Activated T-helper 17 cell treated with anti-CD3 and anti-CD28 coated beads, Interleukin-2, amount 50 U/mL, for 72 hours (primary cell): ENCODE data around the gene SMARCC1. TPM values are rescaled to one million over a fixed set of nuclear protein-coding genes. Genes with fewer than 3 reads are reported as not detected.

Source experiments
- ATAC-seq: fragments of 150-1000 bp; cut with Tn5 transposase; replicated peaks from 2 replicates; pipeline ENCODE4 v1.10.0; 2021; ENCODE audit warnings: mild to moderate bottlenecking, moderate library complexity
- H3K27ac Mint-ChIP-seq: one replicate; pipeline ENCODE4 v1.8.0; 2022; ENCODE audit warnings: mixed read lengths
- H3K27me3 Mint-ChIP-seq: one replicate; pipeline ENCODE4 v1.8.0; 2022; ENCODE audit warnings: mixed read lengths
- H3K36me3 Mint-ChIP-seq: one replicate; pipeline ENCODE4 v1.8.0; 2022; ENCODE audit warnings: low read depth, mild to moderate bottlenecking, mixed read lengths
- H3K4me1 Mint-ChIP-seq: one replicate; pipeline ENCODE4 v1.8.0; 2022; ENCODE audit warnings: mixed read lengths
- H3K4me3 Mint-ChIP-seq: one replicate; pipeline ENCODE4 v1.8.0; 2022; ENCODE audit warnings: mild to moderate bottlenecking, mixed read lengths
- H3K9me3 Mint-ChIP-seq: one replicate; pipeline ENCODE4 v1.8.0; 2022; ENCODE audit warnings: mixed read lengths
- total RNA-seq, 2 donors: library from RNA; stranded (reverse); gene quantifications; one replicate each; pipeline ENCODE4 v1.2.3, GENCODE V29; 2022

Gene SMARCC1
- total RNA-seq, 2 donors from 2014 or later, result 114 to 134 TPM

DNA sequence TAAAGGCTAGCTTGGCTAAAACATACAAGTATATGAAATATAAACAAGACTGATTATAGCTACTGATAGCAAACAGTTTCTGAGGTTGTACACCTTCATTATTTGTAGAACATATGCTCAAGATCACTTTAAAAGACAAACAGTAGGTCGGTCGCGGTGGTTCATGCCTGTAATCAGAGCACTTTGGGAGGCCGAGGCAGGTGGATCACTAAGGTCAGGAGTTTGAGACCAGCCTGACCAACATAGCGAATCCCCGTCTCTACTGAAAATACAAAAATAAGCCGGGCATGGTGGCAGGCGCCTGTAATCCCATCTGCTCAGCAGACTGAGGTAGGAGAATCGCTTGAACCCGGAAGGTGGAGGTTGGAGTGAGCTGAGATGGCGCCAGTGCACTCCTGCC is 80.3 kb downstream of the SMARCC1 start:
- no peaks in the 10 kb centered on the region for H3K4me1 Mint-ChIP-seq
- no peak overlapping the region for H3K27ac Mint-ChIP-seq
- H3K27me3 Mint-ChIP-seq, result no peaks in the 10 kb centered on the region
- peaks cover 99% of the 10 kb centered on the region for H3K36me3 Mint-ChIP-seq
- no peak for ATAC-seq
- H3K4me3 Mint-ChIP-seq, result no peak overlapping the region
- H3K9me3 Mint-ChIP-seq, result no peaks in the 10 kb centered on the region

GRCh38 chr3:47692158-47692557 is 89.5 kb downstream of the SMARCC1 start:
- no peak overlapping the region for H3K27ac Mint-ChIP-seq
- no peaks in the 10 kb centered on the region for H3K4me1 Mint-ChIP-seq
- no peaks in the 10 kb centered on the region for H3K9me3 Mint-ChIP-seq
- no peaks in the 10 kb centered on the region for H3K27me3 Mint-ChIP-seq
- no peak for ATAC-seq
- no peak overlapping the region for H3K4me3 Mint-ChIP-seq
- H3K36me3 Mint-ChIP-seq, result peaks cover 98% of the 10 kb centered on the region

DNA sequence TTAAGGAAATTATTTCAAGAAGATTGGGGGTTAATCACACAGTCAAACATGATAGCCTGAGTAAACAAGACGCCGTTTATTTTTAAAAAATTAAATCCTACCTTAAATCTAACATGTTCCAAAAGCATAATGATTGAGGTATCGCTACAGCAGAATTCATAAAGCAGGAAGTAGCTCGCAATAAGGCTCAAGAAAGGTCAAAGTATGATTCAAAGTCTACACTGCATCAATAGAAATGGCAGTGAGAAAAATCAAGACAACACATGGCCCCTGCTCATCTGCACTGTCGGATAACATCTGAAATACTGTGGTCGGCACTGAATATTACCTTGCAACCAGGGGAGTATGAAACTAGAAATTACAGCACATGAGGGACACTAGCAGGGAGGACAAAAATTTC is 93.2 kb downstream of the SMARCC1 start:
- Mint-ChIP-seq H3K4me1 (peaks cover 6% of the 10 kb centered on the region), H3K27ac (no peak overlapping the region), H3K4me3 (no peak overlapping the region), H3K27me3 (no peaks in the 10 kb centered on the region), H3K36me3 (peaks cover 98% of the 10 kb centered on the region), H3K9me3 (no peaks in the 10 kb centered on the region)
- ATAC-seq, result no peak

- H3K4me1 Mint-ChIP-seq, result peaks cover 6% of the 10 kb centered on the region
- no peak overlapping the region for H3K27ac Mint-ChIP-seq
- no peaks in the 10 kb centered on the region for H3K27me3 Mint-ChIP-seq
- H3K4me3 Mint-ChIP-seq, result no peak overlapping the region
- ATAC-seq, result peak; percentile 82
- H3K9me3 Mint-ChIP-seq, result no peaks in the 10 kb centered on the region
- H3K36me3 Mint-ChIP-seq, result peaks cover 94% of the 10 kb centered on the region
These were observed 96.7 kb downstream of the SMARCC1 start for GRCh38 chr3:47685037-47685436.

DNA sequence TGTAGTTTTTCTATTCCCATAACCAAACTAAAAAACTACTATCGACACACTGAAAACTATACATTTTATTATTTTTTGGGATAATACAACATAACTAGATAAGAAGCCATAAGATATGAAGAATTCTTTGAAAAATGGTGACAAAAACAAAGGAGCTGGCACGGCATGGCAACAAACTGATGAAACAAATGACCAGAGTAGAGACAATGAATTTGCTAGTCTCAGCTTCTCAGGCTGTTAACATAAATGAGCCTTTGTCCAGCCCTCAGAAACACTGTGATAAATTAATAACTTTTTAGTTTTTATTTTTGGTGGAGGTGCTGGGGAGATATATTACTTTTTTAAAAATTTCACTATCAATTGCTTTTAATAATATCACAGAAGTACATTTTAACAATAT is 100.7 kb downstream of the SMARCC1 start:
- Mint-ChIP-seq H3K36me3 (peaks cover 94% of the 10 kb centered on the region), H3K27me3 (no peaks in the 10 kb centered on the region), H3K9me3 (no peaks in the 10 kb centered on the region), H3K27ac (no peak overlapping the region), H3K4me1 (peaks cover 3% of the 10 kb centered on the region), H3K4me3 (no peak overlapping the region)
- ATAC-seq, result no peak

- ATAC-seq, result no peak
- Mint-ChIP-seq H3K27ac (no peak overlapping the region), H3K4me3 (no peak overlapping the region), H3K4me1 (no peaks in the 10 kb centered on the region), H3K9me3 (no peaks in the 10 kb centered on the region), H3K27me3 (no peaks in the 10 kb centered on the region), H3K36me3 (peaks cover 96% of the 10 kb centered on the region)
These were observed 103.0 kb downstream of the SMARCC1 start for GRCh38 chr3:47678446-47679338.

- Mint-ChIP-seq H3K9me3 (no peaks in the 10 kb centered on the region), H3K4me1 (peaks cover 5% of the 10 kb centered on the region), H3K36me3 (peaks cover 82% of the 10 kb centered on the region), H3K27ac (no peak overlapping the region), H3K27me3 (no peaks in the 10 kb centered on the region), H3K4me3 (no peak overlapping the region)
- peak; percentile 49 for ATAC-seq
These were observed 112.5 kb downstream of the SMARCC1 start for GRCh38 chr3:47669026-47669749.

GRCh38 chr3:47666118-47666517 is 115.6 kb downstream of the SMARCC1 start:
- no peak for ATAC-seq
- Mint-ChIP-seq H3K27ac (peak overlapping the region; percentile 37), H3K4me1 (peaks cover 5% of the 10 kb centered on the region), H3K27me3 (no peaks in the 10 kb centered on the region), H3K36me3 (peaks cover 83% of the 10 kb centered on the region), H3K4me3 (no peak overlapping the region), H3K9me3 (no peaks in the 10 kb centered on the region)

GRCh38 chr3:47664519-47664918 is 117.2 kb downstream of the SMARCC1 start:
- Mint-ChIP-seq H3K9me3 (no peaks in the 10 kb centered on the region), H3K36me3 (peaks cover 83% of the 10 kb centered on the region), H3K27ac (no peak overlapping the region), H3K4me3 (no peak overlapping the region), H3K27me3 (no peaks in the 10 kb centered on the region), H3K4me1 (peaks cover 5% of the 10 kb centered on the region)
- ATAC-seq, result no peak

DNA sequence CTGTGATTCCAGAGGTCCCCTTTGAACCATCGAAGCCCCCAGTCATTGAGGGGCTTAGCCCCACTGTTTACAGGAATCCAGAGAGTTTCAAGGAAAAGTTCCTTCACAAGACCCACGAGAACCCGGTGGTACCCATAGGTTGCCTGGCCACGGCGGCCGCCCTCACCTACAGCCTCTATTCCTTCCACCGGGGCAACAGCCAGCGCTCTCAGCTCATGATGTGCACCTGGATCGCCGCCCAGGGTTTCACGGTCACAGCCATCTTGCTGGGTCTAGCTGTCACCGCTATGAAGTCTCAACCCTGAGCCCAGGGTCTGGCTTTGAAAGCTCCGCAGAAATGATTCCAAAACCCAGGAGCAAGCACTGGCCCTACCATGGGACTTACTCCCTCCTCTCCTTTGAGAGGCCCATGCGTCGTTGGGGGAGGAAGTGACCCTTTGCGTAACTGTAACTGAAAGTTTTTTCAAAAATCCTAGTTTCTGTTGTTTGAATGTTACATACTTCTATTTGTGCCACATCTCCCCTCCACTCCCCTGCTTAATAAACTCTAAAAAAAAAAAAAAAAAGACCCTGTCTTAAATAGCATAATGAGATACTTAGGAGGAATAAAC is 118.0 kb downstream of the SMARCC1 start:
- H3K27ac Mint-ChIP-seq, result no peak overlapping the region
- no peaks in the 10 kb centered on the region for H3K27me3 Mint-ChIP-seq
- no peaks in the 10 kb centered on the region for H3K9me3 Mint-ChIP-seq
- H3K4me3 Mint-ChIP-seq, result no peak overlapping the region
- peaks cover 86% of the 10 kb centered on the region for H3K36me3 Mint-ChIP-seq
- H3K4me1 Mint-ChIP-seq, result peaks cover 5% of the 10 kb centered on the region
- no peak for ATAC-seq

DNA sequence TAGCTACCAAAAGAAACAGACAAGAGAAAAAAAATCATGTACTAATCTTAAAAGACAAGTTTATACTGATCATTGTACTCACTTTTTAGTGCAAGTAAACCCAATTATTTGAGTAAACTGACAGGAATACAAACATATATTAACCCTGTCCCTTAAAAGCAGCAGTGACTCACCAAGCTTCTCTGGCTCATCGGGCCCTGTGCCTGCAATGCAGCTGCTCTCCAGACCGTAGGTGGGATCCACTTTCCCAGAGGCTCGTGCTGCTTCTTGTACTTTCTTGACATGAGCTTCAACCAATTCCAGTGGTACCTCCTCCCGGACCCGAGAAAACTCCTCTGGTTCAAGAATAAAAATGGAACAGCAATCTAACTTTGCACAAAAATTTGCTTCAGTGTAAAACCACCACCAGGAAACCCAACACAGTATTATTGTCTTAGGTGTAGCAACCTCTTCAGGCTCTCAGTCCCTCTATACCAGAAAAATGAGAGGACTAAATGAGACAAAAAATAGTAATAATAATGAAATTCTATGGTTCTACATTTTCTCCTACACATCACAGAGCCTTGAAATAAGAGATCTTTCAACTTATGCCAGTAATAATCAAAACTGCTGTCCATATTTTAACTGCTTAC is 120.5 kb downstream of the SMARCC1 start:
- Mint-ChIP-seq H3K9me3 (no peaks in the 10 kb centered on the region), H3K27ac (no peak overlapping the region), H3K27me3 (no peaks in the 10 kb centered on the region), H3K4me1 (peaks cover 10% of the 10 kb centered on the region), H3K36me3 (peaks cover 89% of the 10 kb centered on the region), H3K4me3 (no peak overlapping the region)
- ATAC-seq, result no peak

DNA sequence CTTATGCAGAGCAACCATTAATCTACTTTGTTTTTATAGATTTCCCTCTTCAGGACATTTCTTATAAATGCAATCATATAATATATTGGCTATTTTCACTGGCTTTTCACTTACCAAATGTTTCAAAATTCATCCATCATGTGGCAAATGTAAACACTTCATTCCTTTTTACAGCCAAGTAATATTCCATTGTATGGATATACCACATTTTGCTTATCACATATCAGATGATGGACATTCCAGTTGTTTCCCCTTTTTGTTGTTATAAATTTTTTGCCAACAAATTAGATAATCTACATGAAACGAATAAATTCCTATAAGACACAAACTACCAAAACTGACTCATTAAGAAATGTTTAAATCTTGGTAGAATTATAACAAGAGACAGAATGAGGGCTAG is 123.2 kb downstream of the SMARCC1 start:
- no peak overlapping the region for H3K4me3 Mint-ChIP-seq

GRCh38 chr3:47652142-47652541 is 129.6 kb downstream of the SMARCC1 start:
- Mint-ChIP-seq H3K4me1 (no peaks in the 10 kb centered on the region), H3K27me3 (no peaks in the 10 kb centered on the region), H3K27ac (no peak overlapping the region), H3K9me3 (no peaks in the 10 kb centered on the region), H3K36me3 (peaks cover 83% of the 10 kb centered on the region), H3K4me3 (no peak overlapping the region)
- ATAC-seq, result no peak

More for the DNA sequence above, 123.2 kb downstream of the SMARCC1 start:
- peaks cover 99% of the 10 kb centered on the region for H3K36me3 Mint-ChIP-seq
- H3K9me3 Mint-ChIP-seq, result no peaks in the 10 kb centered on the region
- ATAC-seq, result no peak
- no peaks in the 10 kb centered on the region for H3K27me3 Mint-ChIP-seq
- no peak overlapping the region for H3K27ac Mint-ChIP-seq
- H3K4me1 Mint-ChIP-seq, result peaks cover 5% of the 10 kb centered on the region

- Mint-ChIP-seq H3K27ac (no peak overlapping the region), H3K9me3 (no peaks in the 10 kb centered on the region), H3K36me3 (peaks cover 76% of the 10 kb centered on the region), H3K4me3 (no peak overlapping the region), H3K4me1 (no peaks in the 10 kb centered on the region), H3K27me3 (no peaks in the 10 kb centered on the region)
- no peak for ATAC-seq
These were observed 131.4 kb downstream of the SMARCC1 start for GRCh38 chr3:47650294-47650693.
